Trophoblast cell (in vitro differentiated cells and primary cell): ENCODE results near the gene ARHGEF26.

Source experiments
- DNase-seq, 2 donors: peaks; one replicate each; pipeline ENCODE4 v3.0.0-alpha.2; 2016
- H2AFZ ChIP-seq: 2 replicates; pipeline ENCODE4 v1.6.1; 2013; ENCODE audit warnings: low read length, moderate library complexity, mild to moderate bottlenecking; ENCODE audit not compliant: insufficient read depth, poor library complexity
- H2AK5ac ChIP-seq: 2 replicates; pipeline ENCODE4 v1.6.1; 2013; ENCODE audit warnings: mild to moderate bottlenecking, low read length
- H2BK120ac ChIP-seq: 2 replicates; pipeline ENCODE4 v1.6.1; 2013; ENCODE audit warnings: low read length, mild to moderate bottlenecking, moderate library complexity; ENCODE audit not compliant: insufficient read depth, poor library complexity
- H2BK12ac ChIP-seq: 2 replicates; pipeline ENCODE4 v1.6.1; 2013; ENCODE audit warnings: mild to moderate bottlenecking, low read length, moderate library complexity
- H2BK5ac ChIP-seq: 2 replicates; pipeline ENCODE4 v1.6.1; 2013; ENCODE audit warnings: low read length, low read depth, moderate library complexity, mild to moderate bottlenecking; ENCODE audit not compliant: poor library complexity
- H3K14ac ChIP-seq: 2 replicates; pipeline ENCODE4 v1.6.1; 2013; ENCODE audit warnings: mild to moderate bottlenecking, low read length
- H3K18ac ChIP-seq: 2 replicates; pipeline ENCODE4 v1.6.1; 2013; ENCODE audit warnings: mild to moderate bottlenecking, low read length
- H3K23ac ChIP-seq: 2 replicates; pipeline ENCODE4 v1.6.1; 2013; ENCODE audit warnings: low read length
- H3K27ac ChIP-seq: 2 replicates; pipeline ENCODE4 v1.5.1; 2013; ENCODE audit warnings: low read depth, mild to moderate bottlenecking, inconsistent platforms, low read length, moderate library complexity
- H3K27me3 ChIP-seq: 2 replicates; pipeline ENCODE4 v1.6.1; 2013; ENCODE audit warnings: inconsistent platforms, mild to moderate bottlenecking, low read length, moderate library complexity; ENCODE audit not compliant: insufficient read depth
- H3K36me3 ChIP-seq, 2 experiments: 1 replicate in 1 of 2; 2 replicates in 1 of 2; pipeline ENCODE4 v1.6.1; 2013; ENCODE audit warnings: low read length in 2 of 2, mild to moderate bottlenecking in 2 of 2, moderate library complexity in 1 of 2; ENCODE audit not compliant: insufficient read depth in 2 of 2, control insufficient read depth in 1 of 2
- H3K4ac ChIP-seq: 2 replicates; pipeline ENCODE4 v1.6.1; 2013; ENCODE audit warnings: low read depth, mild to moderate bottlenecking, low read length, moderate library complexity
- H3K4me1 ChIP-seq, 2 experiments: 1 replicate in 1 of 2; 2 replicates in 1 of 2; pipeline ENCODE4 v1.6.1; 2013; ENCODE audit warnings: low read length in 2 of 2, mild to moderate bottlenecking in 2 of 2, moderate library complexity in 1 of 2; ENCODE audit not compliant: insufficient read depth in 2 of 2, control insufficient read depth in 1 of 2
- H3K4me2 ChIP-seq: 2 replicates; pipeline ENCODE4 v1.6.1; 2013; ENCODE audit warnings: inconsistent platforms, mild to moderate bottlenecking, low read length, moderate library complexity
- H3K4me3 ChIP-seq: 2 replicates; pipeline ENCODE4 v1.5.1; 2013; ENCODE audit warnings: mild to moderate bottlenecking, low read depth, low read length, inconsistent platforms
- H3K79me1 ChIP-seq: one replicate; pipeline ENCODE4 v1.6.1; 2013; ENCODE audit warnings: low read length
- H3K79me2 ChIP-seq: 2 replicates; pipeline ENCODE4 v1.6.1; 2013; ENCODE audit warnings: low read length, mild to moderate bottlenecking; ENCODE audit not compliant: control insufficient read depth, insufficient read depth, poor library complexity
- H3K9ac ChIP-seq: 2 replicates; pipeline ENCODE4 v1.6.1; 2013; ENCODE audit warnings: mild to moderate bottlenecking, low read length
- H3K9me3 ChIP-seq: 2 replicates; pipeline ENCODE4 v1.6.1; 2013; ENCODE audit warnings: low read depth, mild to moderate bottlenecking, control low read depth, inconsistent platforms, low read length; ENCODE audit not compliant: insufficient read depth
- H4K12ac ChIP-seq: 2 replicates; pipeline ENCODE4 v1.6.1; 2013; ENCODE audit warnings: low read depth, mild to moderate bottlenecking, low read length, moderate library complexity
- H4K8ac ChIP-seq: 2 replicates; pipeline ENCODE4 v1.6.1; 2013; ENCODE audit warnings: low read depth, mild to moderate bottlenecking, low read length, moderate library complexity
- H4K91ac ChIP-seq: one replicate; pipeline ENCODE4 v1.6.1; 2013; ENCODE audit warnings: low read depth, mild to moderate bottlenecking, low read length, moderate library complexity
- WGBS: extraction: QIAGEN DNeasy Blood & Tissue Kit; methylation state at CpG from one replicate; pipeline ENCODE4 v1.1.7; 2013; ENCODE audit warnings: missing lambda C conversion rate; ENCODE audit not compliant: insufficient read length, insufficient coverage; ENCODE audit errors: extremely low coverage; 5-methylcytosine and 5-hydroxymethylcytosine counted together

ARHGEF26 gene

DNA sequence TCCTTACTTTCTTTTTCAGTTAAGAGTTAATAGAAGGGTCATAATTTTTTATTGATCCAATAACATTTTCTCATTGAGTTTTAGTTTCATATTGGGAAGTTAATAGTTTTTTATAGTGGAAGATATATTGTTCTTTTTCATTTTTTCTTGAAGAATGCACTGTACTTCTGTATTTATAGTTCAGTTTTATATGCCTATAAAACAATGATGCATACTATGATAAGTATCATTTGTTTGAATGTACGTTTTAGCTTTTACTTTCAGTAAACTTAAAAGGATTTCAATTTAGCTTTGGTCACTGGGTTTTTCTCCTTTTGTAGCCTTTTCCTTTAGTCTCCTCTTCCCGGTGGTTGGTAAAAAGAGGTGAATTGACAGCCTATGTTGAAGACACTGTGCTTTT is 104.3 kb downstream of the ARHGEF26 start:
- WGBS = no CpG with 5 or more reads among the region's 2 CpGs
- no peak for DNase-seq
- Histone ChIP-seq H3K18ac (no peak overlapping the region), H4K12ac (no peak overlapping the region), H3K36me3 (no peaks in the 10 kb centered on the region), H3K4me1 (peaks cover 7 to 11% of the 10 kb centered on the region in 2 experiments), H4K8ac (no peak overlapping the region), H2BK5ac (no peak overlapping the region), H2BK120ac (no peak overlapping the region), H3K4ac (no peak overlapping the region), H3K23ac (no peak overlapping the region), H4K91ac (no peak overlapping the region), H3K79me2 (no peaks in the 10 kb centered on the region), H3K27me3 (no peaks in the 10 kb centered on the region), H3K27ac (no peak overlapping the region), H2AFZ (no peak overlapping the region), H3K79me1 (peaks cover 4% of the 10 kb centered on the region), H3K4me2 (no peak overlapping the region), H3K14ac (no peak overlapping the region), H2BK12ac (no peak overlapping the region), H3K9me3 (no peaks in the 10 kb centered on the region), H2AK5ac (no peak overlapping the region), H3K9ac (no peak overlapping the region), H3K4me3 (no peak overlapping the region)

DNA sequence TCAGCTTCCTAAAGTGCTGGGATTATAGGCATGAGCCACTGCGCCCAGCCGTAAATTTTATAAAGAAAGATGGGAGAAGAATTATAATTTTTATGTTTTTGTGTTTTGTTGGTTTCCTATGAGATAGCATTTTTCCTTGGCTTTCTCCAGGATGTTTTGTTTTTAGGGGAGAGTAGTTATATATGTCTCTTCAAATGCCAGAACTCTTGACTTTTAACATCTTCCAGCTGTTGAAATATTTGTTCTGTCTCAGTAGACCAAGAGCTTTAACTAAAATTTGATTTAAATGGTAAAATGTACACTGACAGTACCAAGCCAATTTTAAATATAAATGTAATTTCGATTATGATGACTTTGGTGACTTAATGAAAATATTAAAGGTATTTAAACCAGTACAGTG is 106.3 kb downstream of the ARHGEF26 start:
- Histone ChIP-seq H2BK120ac (peak overlapping the region; percentile 33), H3K4ac (no peak overlapping the region), H3K79me2 (no peaks in the 10 kb centered on the region), H3K4me1 (peaks cover 7 to 11% of the 10 kb centered on the region in 2 experiments), H3K23ac (no peak overlapping the region), H3K79me1 (peaks cover 4% of the 10 kb centered on the region), H2BK5ac (no peak overlapping the region), H4K12ac (no peak overlapping the region), H3K9ac (no peak overlapping the region), H4K91ac (no peak overlapping the region), H3K4me2 (no peak overlapping the region), H3K14ac (no peak overlapping the region), H2AK5ac (no peak overlapping the region), H2AFZ (no peak overlapping the region), H3K18ac (no peak overlapping the region), H3K36me3 (no peaks in the 10 kb centered on the region), H2BK12ac (peak overlapping the region; percentile 64), H3K9me3 (no peaks in the 10 kb centered on the region), H3K27ac (no peak overlapping the region), H3K27me3 (no peaks in the 10 kb centered on the region), H4K8ac (no peak overlapping the region), H3K4me3 (no peak overlapping the region)
- no CpG with 5 or more reads among the region's 3 CpGs for WGBS
- no peak for DNase-seq

DNA sequence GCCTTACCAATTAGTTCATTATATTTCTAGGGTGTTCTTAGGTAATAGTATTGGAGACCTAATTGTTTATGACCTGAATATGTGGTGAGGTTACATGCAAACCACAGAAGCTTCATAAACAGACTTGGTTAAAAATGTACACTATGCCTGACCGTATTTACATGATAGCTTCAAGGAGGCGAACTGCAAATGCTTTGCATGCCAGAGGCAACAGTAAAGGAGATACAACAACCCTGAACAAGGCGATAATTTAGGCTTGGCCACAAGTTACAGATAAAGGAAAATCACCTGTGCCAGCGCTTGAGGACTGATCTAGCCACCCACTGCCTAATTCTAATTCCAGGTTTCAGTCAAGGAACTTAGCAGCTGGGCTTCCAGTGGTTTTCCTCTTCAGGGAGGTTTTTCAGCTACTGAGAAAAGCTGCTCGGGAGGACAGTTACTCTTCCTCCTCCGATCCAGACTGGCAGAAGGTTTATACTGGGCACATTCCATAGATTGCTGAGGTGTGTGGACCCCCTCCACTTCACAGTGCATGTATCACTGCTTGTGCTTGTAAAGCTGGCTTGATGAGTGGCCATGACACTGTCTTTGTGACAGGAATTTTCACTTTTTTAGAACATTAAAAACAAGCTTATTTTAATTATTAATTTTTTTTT is 107.5 kb downstream of the ARHGEF26 start:
- no peak overlapping the region for H4K12ac ChIP-seq
- peak; percentile 38 to 69 for DNase-seq
- no peaks in the 10 kb centered on the region for H3K9me3 ChIP-seq
- peak overlapping the region; percentile 36 for H4K8ac ChIP-seq
- no peak overlapping the region for H3K4me3 ChIP-seq
- H3K14ac ChIP-seq = no peak overlapping the region
- peak overlapping the region; percentile 41 for H2AFZ ChIP-seq
- no peaks in the 10 kb centered on the region for H3K36me3 ChIP-seq
- no peaks in the 10 kb centered on the region for H3K27me3 ChIP-seq
- peak overlapping the region; percentile 58 for H2BK5ac ChIP-seq
- H3K4me2 ChIP-seq = peak overlapping the region; percentile 52
- peak overlapping the region; percentile 61 for H4K91ac ChIP-seq
- no peak overlapping the region for H3K23ac ChIP-seq
- H3K4me1 ChIP-seq = peaks cover 7 to 11% of the 10 kb centered on the region in 2 experiments
- no peak overlapping the region for H3K18ac ChIP-seq
- no CpG with 5 or more reads among the region's 6 CpGs for WGBS
- H2BK12ac ChIP-seq = peak overlapping the region; percentile 51
- H3K9ac ChIP-seq = no peak overlapping the region
- H2BK120ac ChIP-seq = peak overlapping the region; percentile 52
- H3K79me1 ChIP-seq = peaks cover 4% of the 10 kb centered on the region
- no peaks in the 10 kb centered on the region for H3K79me2 ChIP-seq
- H3K27ac ChIP-seq = peak overlapping the region; percentile 70
- peak overlapping the region; percentile 41 for H2AK5ac ChIP-seq
- H3K4ac ChIP-seq = no peak overlapping the region

DNA sequence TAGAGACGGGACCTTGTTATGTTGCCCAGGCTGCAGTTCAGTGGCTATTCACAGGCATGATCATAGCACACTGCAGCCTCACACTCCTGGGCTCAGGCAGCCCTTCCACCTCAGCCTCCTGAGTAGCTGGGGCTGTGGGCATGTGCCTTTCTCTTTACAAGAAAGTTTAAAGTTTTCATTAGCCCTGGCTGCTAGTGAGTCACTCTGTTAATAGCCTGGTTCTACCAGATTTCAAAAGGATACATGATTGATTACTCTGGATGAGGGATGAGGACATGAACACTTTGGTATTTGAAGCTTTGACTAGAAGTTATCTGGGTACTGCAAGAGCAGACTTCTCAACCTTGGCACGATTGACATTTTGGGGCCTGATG is 108.0 kb downstream of the ARHGEF26 start:
- no peak for DNase-seq
- Histone ChIP-seq H3K9ac (no peak overlapping the region), H3K14ac (no peak overlapping the region), H3K27ac (peak overlapping the region; percentile 70), H3K4me3 (no peak overlapping the region), H2BK120ac (no peak overlapping the region), H3K4me1 (peaks cover 7 to 12% of the 10 kb centered on the region in 2 experiments), H3K36me3 (no peaks in the 10 kb centered on the region), H2BK12ac (no peak overlapping the region), H3K18ac (no peak overlapping the region), H3K27me3 (no peaks in the 10 kb centered on the region), H4K8ac (no peak overlapping the region), H4K12ac (no peak overlapping the region), H3K9me3 (no peaks in the 10 kb centered on the region), H3K79me1 (peaks cover 4% of the 10 kb centered on the region), H2AFZ (no peak overlapping the region), H2AK5ac (no peak overlapping the region), H3K4ac (no peak overlapping the region), H3K79me2 (no peaks in the 10 kb centered on the region), H2BK5ac (no peak overlapping the region), H3K23ac (no peak overlapping the region), H4K91ac (no peak overlapping the region), H3K4me2 (no peak overlapping the region)
- no CpG with 5 or more reads among the region's 2 CpGs for WGBS
